Brain microvascular endothelial cell (primary cell): ENCODE measurements around the gene CHP1.

Source experiments
- DNase-seq: peaks from one replicate; pipeline ENCODE4 v3.0.0-alpha.2; 2020
- H3K27ac ChIP-seq: fragments of 250-450 bp; sonication (Bioruptor Pico); 2 replicates; pipeline ENCODE4 v1.5.1; 2020; ENCODE audit warnings: mild to moderate bottlenecking, moderate library complexity
- H3K27me3 ChIP-seq: fragments of 250-450 bp; sonication (Bioruptor Pico); replicated peaks from 2 replicates; pipeline ENCODE4 v1.5.1; 2020; ENCODE audit warnings: mild to moderate bottlenecking
- H3K36me3 ChIP-seq: fragments of 250-450 bp; sonication (Bioruptor Pico); replicated peaks from 2 replicates; pipeline ENCODE4 v1.5.1; 2020; ENCODE audit warnings: mild to moderate bottlenecking
- H3K4me3 ChIP-seq: 2 replicates; pipeline ENCODE4 v1.5.1; 2011; ENCODE audit warnings: low read depth, mild to moderate bottlenecking, control low read depth, low read length, moderate library complexity
- CTCF ChIP-seq: IDR thresholded peaks from 2 replicates; pipeline ENCODE4 v1.5.1; 2011; ENCODE audit warnings: low read depth, mild to moderate bottlenecking, moderate library complexity, low read length, control low read depth, inconsistent platforms; ENCODE audit errors: missing control alignments
- in situ Hi-C: cut with HindIII; loops from 2 replicates; pipeline ENCODE4 v1.10.0; 2017; ENCODE audit warnings: low sequenced_read_pairs, low pct_ligation_motif_present

Gene CHP1

GRCh38 chr15:41203395-41203794 is 27.7 kb upstream of the CHP1 start:
- Histone ChIP-seq H3K36me3 (no peaks in the 10 kb centered on the region), H3K27me3 (no peaks in the 10 kb centered on the region), H3K4me3 (no peak overlapping the region), H3K27ac (no peak overlapping the region)
- DNase-seq = no peak
- in situ Hi-C loops = no loop called here
- TF ChIP-seq CTCF = no peak

- no peak for DNase-seq
- no peaks in the 10 kb centered on the region for H3K36me3 ChIP-seq
- TF ChIP-seq CTCF = no peak
- no peak overlapping the region for H3K4me3 ChIP-seq
- no peak overlapping the region for H3K27ac ChIP-seq
- H3K27me3 ChIP-seq = no peaks in the 10 kb centered on the region
- in situ Hi-C loops = no loop called here
Measured at GRCh38 chr15:41205315-41205714, 25.8 kb upstream of the CHP1 start.

DNA sequence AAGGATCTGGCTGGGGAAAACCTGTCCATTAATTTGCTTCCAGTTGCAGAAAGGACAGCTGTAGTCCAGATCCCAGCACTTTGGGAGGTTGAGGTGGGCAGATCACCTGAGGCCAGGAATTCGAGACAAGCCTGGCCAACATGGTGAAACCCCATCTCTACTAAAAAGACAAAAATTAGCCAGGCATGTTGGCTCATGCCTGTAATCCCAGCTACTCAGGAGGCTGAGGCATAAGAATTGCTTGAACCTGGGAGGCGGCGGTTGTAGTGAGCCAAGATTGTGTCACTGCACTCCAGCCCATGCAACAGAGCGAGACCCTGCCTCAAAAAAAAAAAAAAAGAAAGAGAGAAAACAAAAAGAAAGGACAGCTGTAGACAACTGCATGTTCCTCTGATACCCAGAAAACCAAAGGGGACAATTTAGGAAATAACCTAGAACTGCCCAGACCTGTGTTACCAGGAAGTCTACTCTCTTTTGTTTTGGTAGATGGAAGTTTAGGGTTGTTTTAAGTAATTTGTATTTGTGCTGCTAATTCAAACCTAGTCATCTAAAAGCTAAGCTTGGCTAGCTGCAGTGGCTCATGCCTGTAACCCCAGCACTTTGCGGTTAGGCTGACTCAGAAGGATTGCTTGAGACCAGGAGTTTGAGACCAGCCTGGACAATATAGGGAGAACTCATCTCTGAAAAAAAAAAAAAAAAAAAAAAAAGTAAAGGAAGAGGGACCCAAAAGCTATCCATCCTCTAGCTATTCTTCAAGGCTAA is 23.2 kb upstream of the CHP1 start:
- H3K36me3 ChIP-seq = no peaks in the 10 kb centered on the region
- H3K27me3 ChIP-seq = no peaks in the 10 kb centered on the region
- in situ Hi-C loops = no loop called here
- no peak overlapping the region for H3K27ac ChIP-seq
- no peak overlapping the region for H3K4me3 ChIP-seq
- no peak for TF ChIP-seq CTCF
- peak; percentile 15 for DNase-seq

DNA sequence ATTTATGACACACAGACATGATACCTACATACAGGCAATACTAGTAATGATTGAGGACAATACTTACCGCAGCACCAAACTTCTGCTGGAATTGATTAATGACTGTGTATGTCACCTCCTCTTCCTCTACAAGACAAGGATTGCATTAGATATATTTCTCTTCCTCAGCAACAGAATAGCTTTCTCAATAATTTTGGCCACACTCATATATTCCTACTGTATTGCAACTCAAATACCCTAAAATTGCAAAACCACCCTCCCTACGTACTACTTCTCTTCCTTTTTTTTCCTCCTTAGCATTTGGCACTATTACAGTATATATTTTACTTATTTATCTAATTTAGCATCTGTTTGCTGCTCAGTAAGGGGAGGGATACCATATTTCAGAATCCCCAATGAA is 15.4 kb upstream of the CHP1 start:
- DNase-seq = no peak
- TF ChIP-seq CTCF = no peak
- in situ Hi-C loops = no loop called here

DNA sequence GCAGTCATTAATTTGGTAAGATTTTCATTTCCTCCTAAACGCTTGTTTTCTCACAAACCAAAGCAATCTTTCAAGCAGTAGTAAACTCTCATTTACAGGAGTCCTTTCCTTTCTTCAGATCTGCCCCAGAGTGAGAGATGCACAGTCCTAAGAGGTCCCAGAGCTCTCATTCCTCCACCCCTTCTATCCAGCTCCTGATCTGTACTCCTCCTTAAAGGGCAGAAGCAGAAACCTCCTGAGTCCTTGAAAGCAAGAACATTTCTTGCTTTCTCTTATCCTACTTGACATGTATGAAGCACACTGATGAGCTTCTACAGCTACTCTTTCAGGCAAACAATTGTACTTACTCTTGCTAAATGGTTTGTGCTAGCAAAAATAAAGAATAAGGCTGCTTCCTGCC is 12.2 kb upstream of the CHP1 start:
- in situ Hi-C loops = no loop called here
- DNase-seq = no peak
- Histone ChIP-seq H3K4me3 (no peak overlapping the region), H3K27ac (no peak overlapping the region), H3K36me3 (no peaks in the 10 kb centered on the region), H3K27me3 (peaks cover 7% of the 10 kb centered on the region)
- TF ChIP-seq CTCF = no peak

More for the DNA sequence above, 15.4 kb upstream of the CHP1 start:
- Histone ChIP-seq H3K36me3 (no peaks in the 10 kb centered on the region), H3K4me3 (no peak overlapping the region), H3K27ac (no peak overlapping the region), H3K27me3 (peaks cover 7% of the 10 kb centered on the region)

GRCh38 chr15:41219381-41219780 is 11.7 kb upstream of the CHP1 start:
- Histone ChIP-seq H3K27me3 (peaks cover 7% of the 10 kb centered on the region), H3K4me3 (no peak overlapping the region), H3K36me3 (no peaks in the 10 kb centered on the region), H3K27ac (no peak overlapping the region)
- in situ Hi-C loops = no loop called here
- no peak for DNase-seq
- TF ChIP-seq CTCF = no peak
